A549 (cell line): ENCODE measurements around the gene DCAF11. TPM values are rescaled to one million over a fixed set of nuclear protein-coding genes. Genes with fewer than 3 reads are reported as not detected.

Experiments used
- ATAC-seq, 2 experiments: fragments of 200-7000 bp in 1 of 2; fragments of >200 bp in 1 of 2; cut with Nextera tagmentation in 1 of 2; cut with Tn5 transposase in 1 of 2; 3 replicates each; pipeline versions ENCODE4 v1.8.0 to v1.9.1; 2018 to 2020; ENCODE audit warnings: mild to moderate bottlenecking in 1 of 2, moderate library complexity in 1 of 2
- CTCF ChIA-PET: fragments of 300-600 bp; sonication (Branson Sonifier 250); formaldehyde crosslinking; extraction: SDS; loops from one replicate; lab custom pipeline; 2021; ENCODE audit warnings: antibody characterized with exemption, inconsistent platforms; lab: Yijun Ruan, JAX
- POLR2A ChIA-PET: fragments of 350-600 bp; formaldehyde crosslinking; extraction: SDS; loops from one replicate; lab custom pipeline; 2021; ENCODE audit warnings: antibody characterized with exemption, inconsistent platforms; lab: Yijun Ruan, JAX
- DNase-seq, 2 experiments: peaks; one replicate each; pipeline versions ENCODE4 v3.0.0 to v3.0.0-alpha.2; 2011 to 2016; ENCODE audit warnings: low read depth in 1 of 2, low spot score in 1 of 2
- FAIRE-seq: peaks from 2 replicates; lab custom pipeline; 2011; peaks lifted over from hg19 to GRCh38; lab: Jason Lieb, UNC
- H3K27ac ChIP-seq, 2 experiments: fragments of >200 bp; sonication (Bioruptor Twin); formaldehyde crosslinking; 3 replicates each; pipeline ENCODE4 v1.5.1; 2016 to 2017
- H3K4me1 ChIP-seq: fragments of >200 bp; sonication (Bioruptor Twin); formaldehyde crosslinking; 3 replicates; pipeline ENCODE4 v1.6.1; 2016
- H3K4me2 ChIP-seq: fragments of >200 bp; sonication (Bioruptor Twin); formaldehyde crosslinking; 3 replicates; pipeline ENCODE4 v1.6.1; 2016
- H3K4me3 ChIP-seq: fragments of >200 bp; sonication (Bioruptor Twin); formaldehyde crosslinking; 3 replicates; pipeline ENCODE4 v1.5.1; 2016
- H3K9me3 ChIP-seq: fragments of >200 bp; sonication (Bioruptor Twin); formaldehyde crosslinking; 3 replicates; pipeline ENCODE4 v1.6.1; 2016
- BCL3 ChIP-seq: fragments of >200 bp; sonication (Bioruptor Twin); formaldehyde crosslinking; IDR thresholded peaks from 3 replicates; pipeline ENCODE4 v1.6.1; 2016
- CHD4 ChIP-seq: fragments of 200-600 bp; sonication (generic); IDR thresholded peaks from 2 replicates; pipeline ENCODE4 v1.6.1; 2016; ENCODE audit warnings: antibody characterized with exemption, mild to moderate bottlenecking, borderline replicate concordance
- CTCF ChIP-seq: fragments of >200 bp; sonication (Bioruptor Twin); formaldehyde crosslinking; IDR thresholded peaks from 3 replicates; pipeline ENCODE4 v1.5.1; 2016
- ESRRA ChIP-seq: fragments of 150-350 bp; IDR thresholded peaks from 2 replicates; pipeline ENCODE4 v1.6.1; 2014; ENCODE audit warnings: mild to moderate bottlenecking, low read length, borderline replicate concordance
- FOSB ChIP-seq: fragments of 250-450 bp; sonication (Bioruptor Pico); IDR thresholded peaks from 2 replicates; pipeline ENCODE4 v1.5.0; 2020; ENCODE audit warnings: mild to moderate bottlenecking, moderate library complexity
- FOXS1 ChIP-seq: fragments of 250-450 bp; sonication (Bioruptor Pico); IDR thresholded peaks from 2 replicates; pipeline ENCODE4 v1.5.0; 2020; ENCODE audit warnings: mild to moderate bottlenecking, moderate library complexity
- GATA3 ChIP-seq: IDR thresholded peaks from 2 replicates; pipeline ENCODE4 v1.6.1; 2012; ENCODE audit warnings: borderline replicate concordance
- HDAC2 ChIP-seq: fragments of 200-600 bp; sonication (generic); IDR thresholded peaks from 2 replicates; pipeline ENCODE4 v1.6.1; 2016
- HOXB13 ChIP-seq: fragments of 250-450 bp; sonication (Bioruptor Pico); IDR thresholded peaks from 2 replicates; pipeline ENCODE4 v1.5.0; 2020; ENCODE audit warnings: low read depth, mild to moderate bottlenecking, moderate library complexity
- JUN ChIP-seq, 2 experiments: fragments of >200 bp; sonication (Bioruptor Twin); formaldehyde crosslinking; IDR thresholded peaks; 2 replicates in 1 of 2; 3 replicates in 1 of 2; pipeline ENCODE4 v1.6.1; 2016 to 2017
- KDM5A ChIP-seq: fragments of 200-600 bp; sonication (generic); IDR thresholded peaks from 2 replicates; pipeline ENCODE4 v1.6.1; 2016; ENCODE audit warnings: antibody characterized with exemption, mild to moderate bottlenecking
- MYC ChIP-seq: IDR thresholded peaks from 2 replicates; pipeline ENCODE4 v1.6.1; 2012; ENCODE audit warnings: mild to moderate bottlenecking, inconsistent platforms, low read length, improper control_type of control experiment, borderline replicate concordance
- PHF8 ChIP-seq: fragments of 200-600 bp; sonication (generic); IDR thresholded peaks from 2 replicates; pipeline ENCODE4 v1.6.1; 2016; ENCODE audit warnings: low read depth, mild to moderate bottlenecking, antibody characterized with exemption, moderate library complexity, borderline replicate concordance
- POLR2A ChIP-seq: IDR thresholded peaks from 2 replicates; pipeline ENCODE4 v1.6.1; 2012; ENCODE audit warnings: mild to moderate bottlenecking, low read length
- RAD21 ChIP-seq, 2 experiments: fragments of >200 bp in 1 of 2; sonication (Bioruptor Twin) in 1 of 2; formaldehyde crosslinking in 1 of 2; IDR thresholded peaks in 1 of 2; conservative IDR thresholded peaks in 1 of 2; 2 replicates in 1 of 2; 3 replicates in 1 of 2; pipeline ENCODE4 v1.6.1; 2012 to 2018; ENCODE audit warnings: inconsistent platforms in 1 of 2
- RNF2 ChIP-seq: fragments of 200-600 bp; sonication (generic); IDR thresholded peaks from 2 replicates; pipeline ENCODE4 v1.6.1; 2016; ENCODE audit warnings: low read depth, mild to moderate bottlenecking, antibody characterized with exemption, moderate library complexity, borderline replicate concordance
- TFCP2L1 ChIP-seq: fragments of 250-450 bp; sonication (Bioruptor Pico); IDR thresholded peaks from 2 replicates; pipeline ENCODE4 v1.5.0; 2021; ENCODE audit warnings: mild to moderate bottlenecking
- USF2 ChIP-seq: fragments of 450-650 bp; IDR thresholded peaks from 2 replicates; pipeline ENCODE4 v1.6.1; 2014; ENCODE audit warnings: antibody characterized with exemption
- WGBS: methylation state at CpG from one replicate; pipeline ENCODE4 v1.1.6; 2017; ENCODE audit errors: missing lambda C conversion rate; 5-methylcytosine and 5-hydroxymethylcytosine counted together
- polyA plus RNA-seq, 4 experiments: library from polyadenylated mRNA; depleted of rRNA in 3 of 4; stranded (reverse); fragments of >200 nt; fragmentation: RNase III in 1 of 4; extraction: RNeasy Plus Mini Kit Qiagen cat#74134 plus additional on column Dnase treatment in 1 of 4; gene quantifications; 2 replicates in 3 of 4; 3 replicates in 1 of 4; pipeline ENCODE4 v1.2.3, GENCODE V29; 2011 to 2017
- TF ChIP-seq, protein P1 (sequence below): IDR thresholded peaks from 2 replicates; pipeline ENCODE4 v1.6.1; 2012
- TF ChIP-seq, protein P2 (sequence below): IDR thresholded peaks from 2 replicates; pipeline ENCODE4 v1.6.1; 2012
- TF ChIP-seq, protein P3 (sequence below): IDR thresholded peaks from 2 replicates; pipeline ENCODE4 v1.6.1; 2012; ENCODE audit warnings: low read depth, borderline replicate concordance
- TF ChIP-seq, protein P4 (sequence below): fragments of 250-450 bp; sonication (Bioruptor Pico); IDR thresholded peaks from 2 replicates; pipeline ENCODE4 v1.5.0; 2021; ENCODE audit warnings: mild to moderate bottlenecking, moderate library complexity, borderline replicate concordance

Gene DCAF11
- polyA plus RNA-seq, 2 of the 4 experiments (the other 2 are of a cell fraction), result 27.9 to 30.7 TPM

DNA sequence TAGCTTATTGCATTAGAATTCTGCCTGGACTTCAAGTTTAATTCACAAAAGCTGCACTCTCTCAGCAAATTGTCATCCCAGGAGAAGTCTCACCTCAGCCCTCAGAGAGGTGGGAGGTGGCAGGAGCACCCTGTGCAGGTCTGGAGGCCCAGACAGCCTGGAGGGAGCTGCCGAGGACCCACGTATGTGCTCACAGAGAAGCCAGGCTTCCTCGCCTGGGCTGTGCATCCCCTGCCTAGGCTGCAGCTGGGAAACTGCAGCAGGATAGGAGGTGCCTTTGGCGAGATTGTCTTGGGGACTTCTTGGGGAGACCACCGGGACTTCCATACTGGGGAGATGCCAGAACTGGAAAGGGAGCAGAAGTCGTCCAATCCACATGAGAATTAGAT is 34.4 kb upstream of the DCAF11 start:
- FAIRE-seq (no peak), ATAC-seq (no peak), DNase-seq (no peak)
- Histone ChIP-seq H3K27ac (peak overlapping the region; percentile 92 to 93; a peak in 4 of 6 replicates), H3K9me3 (no peaks in the 10 kb centered on the region), H3K4me2 (peak overlapping the region; percentile 82), H3K4me1 (peaks cover 15% of the 10 kb centered on the region), H3K4me3 (no peak overlapping the region)
- TF ChIP-seq, protein P1, sequence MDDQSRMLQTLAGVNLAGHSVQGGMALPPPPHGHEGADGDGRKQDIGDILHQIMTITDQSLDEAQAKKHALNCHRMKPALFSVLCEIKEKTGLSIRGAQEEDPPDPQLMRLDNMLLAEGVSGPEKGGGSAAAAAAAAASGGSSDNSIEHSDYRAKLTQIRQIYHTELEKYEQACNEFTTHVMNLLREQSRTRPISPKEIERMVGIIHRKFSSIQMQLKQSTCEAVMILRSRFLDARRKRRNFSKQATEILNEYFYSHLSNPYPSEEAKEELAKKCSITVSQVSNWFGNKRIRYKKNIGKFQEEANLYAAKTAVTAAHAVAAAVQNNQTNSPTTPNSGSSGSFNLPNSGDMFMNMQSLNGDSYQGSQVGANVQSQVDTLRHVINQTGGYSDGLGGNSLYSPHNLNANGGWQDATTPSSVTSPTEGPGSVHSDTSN, result no peak
- TF ChIP-seq RAD21 (conservative IDR thresholded peaks at IDR 0.05 in 1 of 2, IDR thresholded peaks at IDR 0.05 in 1 of 2) (no peak), FOXS1 (CRISPR knock-in tag) (no peak)
- POLR2A ChIA-PET, result interaction anchor here (1.1 to 2.7 kb wide), 6 partner anchors 9 to 35 kb away, joined by 4 to 16 read pairs (median 6); partner anchors contain the start of genes CPNE6, DCAF11, NRL and PCK2
- WGBS, result 56% methylated on average over 3 of the region's 6 CpGs
- CTCF ChIA-PET, result interaction anchor here (0.7 to 8.4 kb wide), 10 partner anchors 8 to 390 kb away, joined by 3 to 106 read pairs (median 8); partner anchors contain the start of genes CARMIL3, DCAF11, IRF9 and NRL

DNA sequence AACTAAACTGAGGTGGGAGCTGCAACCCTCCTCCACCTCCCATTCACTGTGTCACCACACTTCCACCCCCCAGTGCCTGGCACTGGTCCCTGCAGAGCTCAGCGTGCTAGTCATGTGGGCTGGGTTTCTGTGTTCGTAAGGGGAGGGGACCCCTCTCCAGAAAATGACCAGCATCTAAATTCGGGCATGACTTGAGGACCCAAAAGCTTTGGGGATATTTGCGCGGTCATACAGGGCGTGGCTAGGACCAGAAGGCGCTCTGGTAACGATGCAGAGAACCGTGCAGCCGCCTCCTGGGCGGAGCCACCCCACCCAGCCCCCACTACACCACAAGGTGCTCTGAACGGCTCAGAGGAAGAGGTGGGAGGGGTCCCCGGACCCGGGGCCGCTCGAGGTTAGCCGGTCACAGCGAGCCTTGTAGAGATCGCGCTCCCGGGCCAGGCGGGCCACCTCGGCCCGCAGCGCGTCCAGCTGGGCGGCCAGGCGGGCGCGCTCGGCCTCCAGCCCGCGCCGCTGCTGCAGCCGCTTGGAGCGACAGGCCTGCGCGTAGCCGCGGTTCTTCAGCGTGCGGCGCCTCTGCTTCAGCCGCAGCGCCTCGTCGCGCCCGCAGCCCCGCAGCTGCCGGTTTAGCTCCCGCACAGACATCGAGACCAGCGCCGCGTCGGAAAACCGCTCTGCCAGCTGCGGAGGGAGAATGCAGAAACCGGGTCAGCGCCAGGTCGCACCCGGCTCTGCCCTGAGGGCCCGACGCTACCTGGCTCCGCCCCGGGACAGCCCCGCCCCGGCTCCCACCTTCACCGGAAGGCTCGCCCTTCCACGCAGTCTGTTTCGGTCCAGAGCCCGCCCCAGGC is 33.5 kb upstream of the DCAF11 start:
- Histone ChIP-seq H3K4me1 (peaks cover 15% of the 10 kb centered on the region), H3K9me3 (no peaks in the 10 kb centered on the region), H3K27ac (peak overlapping the region; percentile 92 to 93), H3K4me2 (peak overlapping the region; percentile 82), H3K4me3 (peak overlapping the region; percentile 79)
- ATAC-seq (peak; percentile 88 to 90), DNase-seq (peak; percentile 28 to 67), FAIRE-seq (no peak)
- CTCF ChIA-PET, result interaction anchor here (0.7 to 8.4 kb wide), 14 partner anchors 11 to 216 kb away, joined by 3 to 106 read pairs (median 6); partner anchors contain the start of genes CARMIL3, DCAF11, IRF9 and NRL
- POLR2A ChIA-PET, result interaction anchor here (0.8 to 2.7 kb wide), 8 partner anchors 9 to 60 kb away, joined by 3 to 16 read pairs (median 6); partner anchors contain the start of genes CPNE6, DCAF11, EMC9 and NRL
- WGBS, result 3% methylated on average over 14 of the region's 74 CpGs
- TF ChIP-seq HDAC2, result no peak
- TF ChIP-seq, protein P2, sequence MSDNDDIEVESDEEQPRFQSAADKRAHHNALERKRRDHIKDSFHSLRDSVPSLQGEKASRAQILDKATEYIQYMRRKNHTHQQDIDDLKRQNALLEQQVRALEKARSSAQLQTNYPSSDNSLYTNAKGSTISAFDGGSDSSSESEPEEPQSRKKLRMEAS, result peak; percentile 25; the same call in 1 of the 2 replicates
- peak; percentile 57 to 65; a peak in 1 of 5 replicates for TF ChIP-seq JUN (IDR thresholded peaks at IDR 0.05)
- TF ChIP-seq, protein P3, sequence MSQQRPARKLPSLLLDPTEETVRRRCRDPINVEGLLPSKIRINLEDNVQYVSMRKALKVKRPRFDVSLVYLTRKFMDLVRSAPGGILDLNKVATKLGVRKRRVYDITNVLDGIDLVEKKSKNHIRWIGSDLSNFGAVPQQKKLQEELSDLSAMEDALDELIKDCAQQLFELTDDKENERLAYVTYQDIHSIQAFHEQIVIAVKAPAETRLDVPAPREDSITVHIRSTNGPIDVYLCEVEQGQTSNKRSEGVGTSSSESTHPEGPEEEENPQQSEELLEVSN, result peak; percentile 41; the same call in 1 of the 2 replicates
- TF ChIP-seq USF2, result peak; percentile 26; the same call in 1 of the 2 replicates
- TF ChIP-seq PHF8, result no peak
- TF ChIP-seq FOSB (CRISPR knock-in tag), result no peak
- TF ChIP-seq POLR2A, result peak; percentile 46

- DNase-seq, result no peak
- peak overlapping the region; percentile 92 to 93 for H3K27ac ChIP-seq
- no peak for FAIRE-seq
- ChIA-PET POLR2A (interaction anchor here (0.6 to 2.2 kb wide), 5 partner anchors 8 to 45 kb away, joined by 3 to 13 read pairs (median 4); partner anchors contain the start of genes DCAF11, NRL and PCK2), CTCF (interaction anchor here (0.7 to 8.4 kb wide), 12 partner anchors 11 to 79 kb away, joined by 3 to 106 read pairs (median 6); partner anchors contain the start of genes CARMIL3, DCAF11, IRF9 and NRL)
- H3K4me2 ChIP-seq, result peak overlapping the region; percentile 82
- H3K9me3 ChIP-seq, result no peaks in the 10 kb centered on the region
- peak overlapping the region; percentile 79 for H3K4me3 ChIP-seq
- WGBS, result 87% methylated on average over 9 of the region's 26 CpGs
- peaks cover 15% of the 10 kb centered on the region for H3K4me1 ChIP-seq
- ATAC-seq, result no peak
- TF ChIP-seq HOXB13 (CRISPR knock-in tag) (no peak), RNF2 (no peak), CTCF (no peak), ESRRA (no peak), MYC (no peak), KDM5A (no peak), GATA3 (no peak), BCL3 (no peak), CHD4 (no peak), TFCP2L1 (CRISPR knock-in tag) (no peak), JUN (IDR thresholded peaks at IDR 0.05) (no peak)
- TF ChIP-seq, protein P4, sequence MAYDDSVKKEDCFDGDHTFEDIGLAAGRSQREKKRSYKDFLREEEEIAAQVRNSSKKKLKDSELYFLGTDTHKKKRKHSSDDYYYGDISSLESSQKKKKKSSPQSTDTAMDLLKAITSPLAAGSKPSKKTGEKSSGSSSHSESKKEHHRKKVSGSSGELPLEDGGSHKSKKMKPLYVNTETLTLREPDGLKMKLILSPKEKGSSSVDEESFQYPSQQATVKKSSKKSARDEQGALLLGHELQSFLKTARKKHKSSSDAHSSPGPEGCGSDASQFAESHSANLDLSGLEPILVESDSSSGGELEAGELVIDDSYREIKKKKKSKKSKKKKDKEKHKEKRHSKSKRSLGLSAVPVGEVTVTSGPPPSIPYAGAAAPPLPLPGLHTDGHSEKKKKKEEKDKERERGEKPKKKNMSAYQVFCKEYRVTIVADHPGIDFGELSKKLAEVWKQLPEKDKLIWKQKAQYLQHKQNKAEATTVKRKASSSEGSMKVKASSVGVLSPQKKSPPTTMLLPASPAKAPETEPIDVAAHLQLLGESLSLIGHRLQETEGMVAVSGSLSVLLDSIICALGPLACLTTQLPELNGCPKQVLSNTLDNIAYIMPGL (CRISPR knock-in tag), result no peak
These were observed 32.8 kb upstream of the DCAF11 start for GRCh38 chr14:24081739-24082211.
